ENCODE results near the gene EXOC7.
"Not testable (repeated sequence)": the region's sequence is repeated elsewhere in the genome, so short reads cannot be mapped to it uniquely, and the experiment has no call there.

Gene EXOC7

DNA sequence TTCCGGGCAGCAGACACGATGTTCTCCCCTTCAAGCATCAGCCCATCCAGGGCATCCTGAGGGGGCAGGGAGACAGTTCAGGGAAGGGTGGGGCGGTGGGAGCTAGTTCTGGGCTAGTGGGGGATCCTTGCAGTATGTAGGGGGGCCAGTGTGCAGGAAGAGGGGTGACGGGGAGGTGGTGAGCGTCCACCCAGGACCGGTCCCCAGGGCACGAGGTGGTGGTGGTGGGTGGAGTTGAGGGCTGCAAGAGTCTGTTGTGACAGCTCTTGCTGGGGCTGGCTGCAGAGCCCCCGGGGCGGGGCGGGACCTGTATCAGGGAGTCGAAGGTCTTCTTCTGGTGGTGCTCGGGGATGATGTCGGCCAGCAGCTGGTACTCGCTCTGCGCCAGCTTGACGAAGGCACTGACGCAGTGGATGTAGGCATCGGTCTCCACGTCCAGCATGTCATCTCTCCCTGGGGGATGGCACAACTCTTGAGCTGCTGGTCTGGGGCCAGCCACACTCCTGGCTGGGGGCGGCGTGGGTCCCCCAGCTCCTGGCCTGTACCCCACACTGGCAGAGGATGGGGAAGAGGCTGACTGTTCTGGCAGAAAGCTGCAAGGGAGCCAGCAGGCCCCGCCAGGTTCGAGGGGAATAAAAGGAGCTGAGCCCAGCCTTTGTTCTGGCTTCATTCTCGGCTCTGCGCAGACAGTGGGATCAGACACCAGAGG is 14.6 kb downstream of the EXOC7 start:
- DNase-seq (ENCODE audit: low spot score): no peak

DNA sequence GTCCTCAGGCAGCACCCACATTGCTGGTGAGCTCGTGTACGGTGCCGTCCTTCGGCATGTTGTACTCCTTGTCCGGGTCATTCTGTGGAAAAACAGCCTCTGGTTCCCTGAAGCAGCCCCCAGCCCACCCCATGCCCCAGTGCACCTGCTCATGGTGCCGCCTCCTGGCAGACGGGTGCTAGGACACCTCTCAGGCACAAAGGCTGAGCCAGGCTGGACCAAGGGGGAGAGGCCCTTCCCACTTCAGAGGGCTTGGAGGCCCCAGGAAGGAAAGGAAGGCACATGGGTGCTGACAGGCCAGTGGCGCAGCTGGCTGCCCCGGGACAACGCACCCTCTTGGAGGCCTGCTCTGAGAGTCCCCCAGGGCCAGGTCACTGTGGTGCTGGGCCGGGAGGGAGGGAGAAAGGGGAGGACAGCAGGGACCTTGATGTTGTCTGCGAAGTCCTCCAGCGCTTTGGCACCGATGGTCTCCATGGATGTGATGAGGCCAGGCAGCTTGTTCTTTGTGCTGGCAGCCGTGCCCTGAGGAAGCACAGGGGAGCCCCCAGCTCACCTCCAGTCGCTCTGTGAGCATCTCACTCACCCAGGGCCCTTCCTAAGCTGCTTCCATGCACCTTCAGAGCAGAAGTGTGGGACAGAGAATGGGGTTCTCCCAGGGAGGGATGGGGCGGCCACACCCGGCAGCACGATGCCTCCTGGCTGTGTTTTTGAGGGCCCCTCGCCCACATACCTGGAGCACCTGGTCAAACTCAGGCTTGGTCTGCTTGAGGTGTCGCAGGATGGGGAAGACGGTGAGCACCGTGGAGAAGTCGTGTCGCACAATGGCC is 15.3 kb downstream of the EXOC7 start:
- DNase-seq (ENCODE audit: low spot score): no peak

DNA sequence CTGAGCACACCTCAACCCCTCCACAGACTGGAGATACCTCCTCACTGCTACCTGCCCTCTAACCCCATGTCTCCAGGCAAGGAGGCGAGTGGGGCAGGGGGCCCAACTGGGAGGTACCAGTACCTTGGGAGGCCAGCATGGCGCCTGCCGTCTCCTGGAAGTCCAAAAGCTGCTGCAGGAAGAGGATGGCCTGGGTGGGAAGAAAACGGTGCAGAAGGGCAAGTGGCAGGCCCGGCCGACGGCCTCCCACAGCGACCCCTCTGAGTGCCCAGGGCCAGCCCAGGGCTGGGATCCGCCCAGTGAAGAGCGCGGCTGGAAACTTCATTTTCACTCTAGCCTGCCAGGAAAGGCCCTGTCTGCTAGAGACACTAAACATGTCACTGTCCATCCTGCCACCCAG is 16.1 kb downstream of the EXOC7 start:
- no peak for DNase-seq (ENCODE audit: low spot score)

DNA sequence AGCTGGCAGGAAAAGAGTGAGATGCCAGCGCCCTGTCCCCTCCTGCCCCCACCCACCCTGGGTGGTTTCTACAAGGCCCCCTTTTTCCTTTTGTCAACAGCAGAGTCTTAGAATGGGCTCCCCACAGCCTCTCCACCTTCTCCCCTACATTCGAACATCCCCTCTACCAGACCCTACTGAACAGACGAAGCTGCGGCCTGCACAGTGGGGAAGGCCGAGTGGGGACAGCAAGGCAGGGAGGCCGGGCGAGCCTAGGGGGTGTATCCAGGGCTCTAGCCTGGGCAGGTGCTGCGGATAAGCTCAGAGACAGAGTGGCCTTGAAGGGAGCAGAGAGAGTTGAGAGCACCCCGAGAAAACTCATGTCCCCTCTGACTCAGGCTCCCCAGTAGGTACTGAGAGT is 17.2 kb downstream of the EXOC7 start:
- no peak for DNase-seq (ENCODE audit: low spot score)

DNA sequence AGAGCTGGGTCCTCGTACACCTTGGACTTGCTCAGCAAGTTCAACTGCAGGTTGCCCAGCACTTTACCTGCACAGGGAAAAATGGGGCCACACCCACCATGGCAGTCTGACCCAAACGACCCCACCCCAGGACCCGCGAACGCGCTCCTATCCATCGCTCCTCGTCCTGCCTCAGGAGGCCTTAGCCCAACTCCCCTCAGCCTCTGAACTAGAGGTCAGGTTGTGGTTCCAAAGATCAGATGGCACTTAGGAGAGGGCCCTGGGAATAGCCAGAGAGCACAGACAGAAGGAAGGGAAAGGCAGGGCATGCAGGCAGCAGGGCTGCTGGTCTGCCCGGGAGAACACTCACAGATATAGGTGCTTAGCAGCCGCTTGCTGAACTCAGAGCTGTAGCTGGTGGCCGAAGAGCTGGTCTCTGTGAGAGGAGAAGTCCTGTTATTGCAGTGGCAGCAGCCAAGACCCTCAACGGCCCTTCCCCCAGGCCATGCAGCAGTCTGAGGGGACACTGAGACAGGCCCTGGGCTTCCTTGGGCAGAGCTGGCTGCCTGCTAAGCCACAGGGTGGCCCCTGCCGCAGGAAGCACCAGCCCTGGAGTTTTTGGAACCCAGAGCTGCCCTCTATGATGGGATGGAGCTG is 17.7 kb downstream of the EXOC7 start:
- DNase-seq (ENCODE audit: low spot score): no peak

DNA sequence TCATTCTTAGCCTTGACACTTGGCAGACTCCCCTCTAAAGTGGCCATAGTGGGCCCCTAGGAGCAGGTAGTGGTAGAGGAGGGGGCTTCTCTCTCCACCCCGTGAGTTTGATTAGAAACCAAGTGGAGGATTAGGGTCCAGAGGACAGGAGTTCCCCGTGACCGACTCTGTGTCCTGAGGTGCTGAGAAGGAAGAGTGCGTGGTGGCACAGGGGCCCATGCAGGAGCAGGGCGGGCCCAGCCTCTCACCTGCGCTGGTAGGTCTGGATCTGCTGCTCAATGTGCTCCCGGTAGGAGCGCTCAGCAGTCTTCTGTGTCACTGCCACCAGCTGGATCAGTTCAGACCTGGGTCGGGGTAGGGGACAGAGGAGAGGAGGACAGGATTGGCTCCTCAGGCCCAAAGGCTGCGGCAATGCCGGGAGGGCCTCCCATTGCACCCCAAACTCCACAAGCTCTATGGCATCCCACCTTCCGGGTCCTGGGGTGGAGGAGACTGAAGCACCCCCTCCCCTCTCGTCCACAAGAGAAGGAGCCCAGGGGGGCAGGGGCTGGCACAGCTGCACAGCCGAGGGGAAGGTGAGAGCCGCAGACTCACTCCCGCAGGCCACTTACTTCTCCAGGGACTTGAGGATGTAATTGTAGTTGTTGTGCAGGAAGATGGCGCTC is 18.4 kb downstream of the EXOC7 start:
- no peak for DNase-seq (ENCODE audit: low spot score)

DNA sequence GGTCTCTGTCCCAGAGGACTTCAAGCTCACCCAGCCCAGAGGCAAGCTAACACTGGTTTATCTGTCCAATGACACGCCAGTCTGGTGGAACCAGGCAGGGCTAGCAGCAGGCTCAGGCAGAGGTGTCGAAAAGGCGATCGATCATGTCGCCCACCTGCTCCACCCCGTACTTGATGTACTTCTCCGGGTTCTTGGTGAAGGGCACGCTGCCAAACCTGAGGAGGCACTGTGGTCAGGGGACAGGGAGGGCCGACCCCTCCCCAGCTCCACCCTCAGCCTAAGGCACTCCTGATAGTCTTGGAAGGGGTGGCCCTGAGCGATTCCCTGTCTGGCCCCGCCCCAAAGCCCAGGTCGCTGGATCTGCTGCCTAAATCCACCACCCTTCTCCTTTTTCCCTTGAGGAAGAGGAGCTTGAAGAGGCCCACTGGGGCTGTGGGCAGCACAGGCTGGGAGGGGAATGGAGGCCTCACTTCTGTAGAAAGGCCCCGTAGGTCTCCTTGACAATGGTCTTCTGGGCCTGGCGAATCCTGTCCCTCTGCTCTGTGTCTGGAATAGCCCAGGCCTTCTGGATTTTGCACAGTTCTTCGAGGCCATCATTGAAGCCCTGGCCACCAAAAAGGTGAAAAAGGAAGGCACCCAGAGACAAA is 19.9 kb downstream of the EXOC7 start:
- DNase-seq (ENCODE audit: low spot score): no peak

DNA sequence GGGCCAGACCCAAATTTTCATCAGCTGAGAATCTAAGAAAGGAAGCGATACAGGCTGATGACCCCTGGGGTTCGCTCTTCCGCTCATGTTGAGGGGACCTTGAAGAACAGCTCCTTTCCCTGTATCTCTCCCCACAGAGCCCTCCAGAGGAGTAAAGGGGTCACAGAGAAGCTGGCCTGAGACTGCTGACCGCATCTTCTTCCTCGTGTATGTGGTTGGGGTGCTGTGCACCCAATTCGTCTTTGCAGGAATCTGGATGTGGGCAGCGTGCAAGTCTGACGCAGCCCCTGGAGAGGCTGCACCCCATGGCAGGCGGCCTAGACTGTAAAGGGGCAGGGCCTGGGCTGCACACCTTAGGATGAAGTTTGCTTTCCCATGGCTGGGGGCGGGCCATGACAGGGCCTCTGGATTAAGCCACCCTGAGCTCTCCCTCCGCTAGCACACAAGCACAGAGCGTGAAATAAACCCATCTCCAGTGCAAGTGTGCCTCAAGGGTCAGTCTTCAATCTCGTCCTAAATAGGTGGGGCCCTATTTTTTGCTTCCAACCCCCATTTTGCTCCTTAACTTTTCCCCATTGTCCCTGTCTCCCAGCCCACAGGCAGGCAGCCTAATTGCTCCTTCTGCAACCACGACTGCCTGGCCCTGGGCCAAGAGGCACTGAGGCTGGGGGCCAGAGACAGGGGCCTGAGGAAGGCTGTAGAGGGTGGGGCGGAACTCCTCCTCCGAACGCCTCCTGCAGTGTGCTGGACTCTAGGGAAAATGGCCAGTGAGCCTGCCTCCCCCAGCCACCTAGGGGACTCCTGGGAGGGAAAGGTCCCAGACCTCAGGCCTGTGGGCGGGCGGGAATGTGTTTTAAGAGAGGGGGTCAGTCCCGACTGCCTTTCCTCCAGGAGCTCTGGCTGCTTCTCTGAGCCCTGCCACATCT is 21.0 kb downstream of the EXOC7 start:
- DNase-seq (ENCODE audit: low spot score): no peak

DNA sequence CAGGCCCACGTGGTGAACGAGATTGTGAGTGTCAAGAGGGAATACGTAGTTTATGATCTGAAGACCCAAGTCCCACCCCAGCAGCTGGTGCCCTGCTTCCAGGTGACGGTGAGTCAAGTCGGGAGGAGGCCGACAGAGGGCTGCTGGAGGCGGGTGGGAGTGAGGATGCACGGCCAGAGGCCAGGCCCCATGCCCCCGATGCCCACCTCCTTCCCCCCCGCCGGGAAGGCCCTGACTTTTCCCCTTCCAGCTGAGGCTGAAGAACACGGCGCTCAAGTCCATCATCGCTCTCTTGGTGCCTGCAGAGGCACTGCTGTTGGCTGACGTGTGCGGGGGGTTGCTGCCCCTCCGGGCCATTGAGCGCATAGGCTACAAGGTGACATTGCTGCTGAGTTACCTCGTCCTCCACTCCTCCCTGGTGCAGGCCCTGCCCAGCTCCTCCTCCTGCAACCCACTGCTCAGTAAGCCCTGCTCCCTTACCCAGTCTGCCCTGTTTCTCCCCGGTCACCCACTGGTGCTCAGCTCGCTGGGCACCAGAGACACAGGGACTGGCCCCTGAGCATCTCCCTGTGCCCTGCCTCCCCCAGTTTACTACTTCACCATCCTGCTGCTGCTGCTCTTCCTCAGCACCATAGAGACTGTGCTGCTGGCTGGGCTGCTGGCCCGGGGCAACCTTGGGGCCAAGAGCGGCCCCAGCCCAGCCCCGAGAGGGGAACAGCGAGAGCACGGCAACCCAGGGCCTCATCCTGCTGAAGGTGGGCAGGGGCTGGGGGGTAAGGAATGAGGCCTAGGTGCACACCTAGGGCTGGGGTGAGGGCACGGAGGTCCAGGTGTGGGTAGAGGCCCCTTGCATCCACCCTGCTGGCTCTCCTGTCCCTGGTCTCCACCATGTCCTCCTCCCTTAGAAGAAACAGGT is 22.0 kb downstream of the EXOC7 start:
- no peak for DNase-seq (ENCODE audit: low spot score)

DNA sequence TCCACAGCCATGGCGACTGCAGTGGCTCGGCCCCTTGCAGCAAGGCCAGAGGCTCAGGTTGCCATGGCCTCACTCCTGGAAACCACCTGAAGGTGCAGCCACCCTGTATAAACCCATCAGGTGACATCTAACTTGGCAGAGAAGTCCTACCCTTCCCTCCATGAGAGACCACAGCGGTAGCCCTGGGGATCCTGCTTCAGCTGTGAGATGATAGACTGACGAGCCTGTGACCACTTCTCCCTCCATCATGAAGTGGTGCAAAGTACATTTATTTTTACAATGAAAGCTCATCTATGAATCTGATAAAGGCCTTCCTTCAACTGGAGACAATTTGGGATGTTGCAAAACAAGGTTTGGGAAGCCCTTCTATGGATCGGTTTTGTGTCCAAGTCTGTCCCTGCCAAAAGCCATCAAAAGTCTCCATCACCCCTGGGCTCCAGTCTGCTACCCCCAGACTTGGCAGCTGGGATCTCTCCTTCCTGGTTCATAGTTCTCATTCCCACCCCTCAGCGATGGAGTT is 22.8 kb downstream of the EXOC7 start:
- no peak for DNase-seq (ENCODE audit: low spot score)

DNA sequence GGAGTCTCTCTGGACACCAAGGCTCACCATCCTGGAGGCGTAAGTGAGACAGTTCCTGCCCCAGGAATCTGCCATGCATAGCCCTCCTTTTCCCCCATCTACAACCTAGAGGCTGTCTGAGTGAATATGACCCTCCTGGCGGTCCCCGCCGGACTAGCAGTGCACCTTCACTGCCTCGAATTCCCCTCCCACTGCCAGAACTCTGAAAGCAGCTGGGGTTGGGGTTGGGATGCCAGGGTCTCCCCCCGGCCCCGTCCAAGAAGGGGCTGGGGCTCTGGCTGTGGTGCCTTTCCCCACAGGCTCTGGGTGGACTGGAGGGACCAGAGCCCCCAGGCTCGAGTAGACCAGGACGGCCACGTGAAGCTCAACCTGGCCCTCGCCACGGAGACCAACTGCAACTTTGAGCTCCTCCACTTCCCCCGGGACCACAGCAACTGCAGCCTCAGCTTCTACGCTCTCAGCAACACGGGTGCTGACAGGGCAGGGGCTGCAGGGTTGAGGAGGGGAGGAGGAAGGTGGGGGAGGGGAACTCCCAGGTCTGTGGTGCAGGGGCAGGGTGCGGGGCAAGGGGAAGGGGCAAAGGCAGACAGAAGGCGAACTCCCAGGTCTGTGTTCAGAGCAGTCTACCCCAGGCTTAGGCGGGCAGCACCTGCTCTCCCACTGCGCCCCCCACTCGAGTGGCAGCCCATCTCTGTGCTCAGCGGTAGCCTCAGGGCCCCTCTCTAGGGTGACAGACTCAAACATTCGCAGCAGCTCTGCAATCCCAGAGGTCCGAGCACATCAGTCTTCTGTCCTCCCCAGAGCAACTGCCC is 23.4 kb downstream of the EXOC7 start:
- DNase-seq (ENCODE audit: low spot score): peak; percentile 30

DNA sequence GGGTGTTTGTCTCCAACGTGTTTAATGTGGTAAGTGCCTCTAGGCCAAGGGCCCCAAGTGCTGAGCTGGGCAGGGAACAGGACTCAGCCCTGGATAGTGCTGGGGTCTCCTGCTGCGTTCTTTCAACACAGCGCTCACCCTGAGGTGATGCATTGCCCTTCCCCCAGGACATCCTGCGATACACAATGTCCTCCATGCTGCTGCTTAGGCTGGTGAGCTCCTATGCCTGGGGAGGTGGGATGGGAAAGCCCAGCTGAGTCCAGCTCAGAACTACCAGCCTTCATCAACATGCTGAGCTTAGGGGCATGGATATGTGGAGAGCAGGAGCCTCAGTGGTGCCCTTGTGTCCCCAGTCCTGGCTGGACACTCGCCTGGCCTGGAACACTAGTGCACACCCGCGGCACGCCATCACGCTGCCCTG is 24.0 kb downstream of the EXOC7 start:
- no peak for DNase-seq (ENCODE audit: low spot score)

DNA sequence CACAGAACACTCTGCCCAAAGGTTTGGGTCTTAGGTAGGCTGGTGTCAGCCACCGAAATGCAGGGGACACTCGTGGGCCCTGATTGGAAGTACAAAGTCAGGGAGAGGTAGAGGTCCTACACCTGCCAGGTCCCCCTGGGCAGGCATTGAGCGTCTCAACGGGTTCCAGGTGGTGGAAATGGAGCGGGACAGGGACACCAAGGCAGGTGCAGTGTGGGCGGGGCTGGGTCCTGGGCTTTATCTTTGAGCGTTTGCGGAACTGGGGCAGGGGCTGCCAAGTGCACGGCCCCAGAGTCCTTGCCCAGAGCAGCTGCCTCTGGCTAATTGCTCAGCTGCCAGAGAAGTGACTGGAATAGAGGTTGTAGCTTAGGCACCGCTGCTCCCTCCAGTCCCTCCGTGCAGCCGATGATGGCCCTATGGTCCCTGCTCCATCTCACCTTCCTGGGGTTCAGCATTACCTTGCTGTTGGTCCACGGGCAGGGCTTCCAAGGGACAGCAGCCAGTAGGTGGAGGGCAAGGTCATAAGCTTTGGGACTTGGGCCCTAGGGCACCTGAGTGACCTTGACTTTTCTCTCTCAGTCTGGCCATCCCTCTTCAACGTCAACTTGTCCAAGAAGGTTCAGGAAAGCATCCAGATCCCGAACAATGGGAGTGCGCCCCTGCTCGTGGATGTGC is 24.6 kb downstream of the EXOC7 start, which contains the start of gene ZACN:
TSS of gene ZACN (plus strand) at position 323 of the 675 bp plus-strand sequence. CDS start at position 406, 83 bp downstream.
- no peak for DNase-seq (ENCODE audit: low spot score)

DNA sequence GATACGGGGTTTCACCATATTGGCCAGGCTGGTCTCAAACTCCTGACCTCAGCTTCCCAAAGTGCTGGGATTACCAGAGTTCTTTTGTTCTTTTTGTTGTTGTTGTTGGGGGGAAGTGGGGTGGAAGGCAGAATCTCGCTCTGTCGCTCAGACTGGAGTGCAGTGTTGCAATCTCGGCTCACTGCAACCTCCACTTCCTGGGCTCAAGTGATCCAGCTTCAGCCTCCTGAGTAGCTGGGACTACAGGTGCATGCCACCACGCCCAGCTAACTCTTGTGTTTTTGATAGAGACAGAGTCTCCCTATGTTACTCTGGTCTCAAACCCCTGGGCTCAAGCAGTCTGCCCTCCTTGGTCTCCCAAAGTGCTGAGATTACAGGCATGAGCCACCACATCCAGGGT is 25.2 kb downstream of the EXOC7 start:
- DNase-seq (ENCODE audit: low spot score): not testable (repeated sequence)

DNA sequence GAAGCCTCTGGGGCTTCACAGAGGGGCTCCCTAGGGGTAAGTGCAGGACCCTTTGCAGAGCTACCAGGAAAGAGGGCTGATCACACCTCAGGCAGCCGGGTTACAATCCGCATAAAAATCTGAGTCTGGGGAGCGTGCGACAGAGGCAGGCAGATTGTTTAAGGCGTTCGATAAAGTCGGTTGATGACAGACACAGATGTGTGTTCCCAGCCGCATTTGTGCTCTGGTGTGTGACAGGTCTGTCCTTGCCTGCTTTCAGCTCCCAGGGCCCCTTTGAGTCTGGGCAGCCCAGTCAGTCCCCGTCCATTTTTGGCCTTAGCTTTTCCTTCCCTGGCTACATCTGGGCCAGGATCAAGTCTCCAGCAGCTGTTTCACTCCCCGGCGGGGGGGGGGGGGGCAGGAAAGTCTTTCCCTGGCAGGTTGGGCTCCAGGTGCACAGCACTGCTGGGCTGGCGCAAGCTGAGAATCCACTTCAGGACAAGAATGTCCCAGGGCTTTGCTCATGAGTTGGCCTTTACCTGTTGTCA is 25.9 kb downstream of the EXOC7 start:
- peak; percentile 34 for DNase-seq (ENCODE audit: low spot score)

DNA sequence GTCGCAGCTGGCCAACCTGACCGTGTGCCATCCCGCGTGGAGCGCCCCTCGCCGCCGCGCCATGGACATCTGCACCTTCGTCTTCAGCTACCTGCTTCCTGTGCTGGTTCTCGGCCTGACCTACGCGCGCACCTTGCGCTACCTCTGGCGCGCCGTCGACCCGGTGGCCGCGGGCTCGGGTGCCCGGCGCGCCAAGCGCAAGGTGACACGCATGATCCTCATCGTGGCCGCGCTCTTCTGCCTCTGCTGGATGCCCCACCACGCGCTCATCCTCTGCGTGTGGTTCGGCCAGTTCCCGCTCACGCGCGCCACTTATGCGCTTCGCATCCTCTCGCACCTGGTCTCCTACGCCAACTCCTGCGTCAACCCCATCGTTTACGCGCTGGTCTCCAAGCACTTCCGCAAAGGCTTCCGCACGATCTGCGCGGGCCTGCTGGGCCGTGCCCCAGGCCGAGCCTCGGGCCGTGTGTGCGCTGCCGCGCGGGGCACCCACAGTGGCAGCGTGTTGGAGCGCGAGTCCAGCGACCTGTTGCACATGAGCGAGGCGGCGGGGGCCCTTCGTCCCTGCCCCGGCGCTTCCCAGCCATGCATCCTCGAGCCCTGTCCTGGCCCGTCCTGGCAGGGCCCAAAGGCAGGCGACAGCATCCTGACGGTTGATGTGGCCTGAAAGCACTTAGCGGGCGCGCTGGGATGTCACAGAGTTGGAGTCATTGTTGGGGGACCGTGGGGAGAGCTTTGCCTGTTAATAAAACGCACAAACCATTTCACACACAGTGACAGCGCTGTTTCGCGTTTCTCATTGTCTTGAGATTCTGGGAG is 26.6 kb downstream of the EXOC7 start:
- no peak for DNase-seq (ENCODE audit: low spot score)
